ENCODE measurements around the gene RASSF10. TPM values are rescaled to one million over a fixed set of nuclear protein-coding genes. Genes with fewer than 3 reads are reported as not detected.

Gene RASSF10
- total RNA-seq, 4 donors from 2014 or later = 0.12 to 1.7 (median 0.19) TPM; not detected in 1

DNA sequence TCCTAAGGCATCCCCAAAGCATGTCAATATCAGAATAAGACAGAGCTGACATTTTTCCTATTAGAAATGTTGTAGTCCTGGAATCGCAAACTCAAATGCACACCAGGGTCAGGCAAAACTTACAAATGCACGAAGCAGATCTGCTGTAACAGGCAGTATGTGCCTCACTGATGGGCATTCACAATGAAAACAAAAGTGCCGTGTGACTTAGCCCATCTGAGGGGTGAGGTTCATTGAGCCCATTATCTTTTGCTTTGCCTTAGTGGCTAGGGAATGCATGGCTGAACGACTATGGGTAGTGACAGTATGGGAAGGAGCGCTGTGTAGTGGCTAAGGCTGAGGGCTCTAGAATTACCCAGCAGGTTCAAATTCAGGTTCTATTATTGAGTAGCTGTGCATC lies 43.1 kb upstream of the RASSF10 start:
- TF ChIP-seq, protein P1, sequence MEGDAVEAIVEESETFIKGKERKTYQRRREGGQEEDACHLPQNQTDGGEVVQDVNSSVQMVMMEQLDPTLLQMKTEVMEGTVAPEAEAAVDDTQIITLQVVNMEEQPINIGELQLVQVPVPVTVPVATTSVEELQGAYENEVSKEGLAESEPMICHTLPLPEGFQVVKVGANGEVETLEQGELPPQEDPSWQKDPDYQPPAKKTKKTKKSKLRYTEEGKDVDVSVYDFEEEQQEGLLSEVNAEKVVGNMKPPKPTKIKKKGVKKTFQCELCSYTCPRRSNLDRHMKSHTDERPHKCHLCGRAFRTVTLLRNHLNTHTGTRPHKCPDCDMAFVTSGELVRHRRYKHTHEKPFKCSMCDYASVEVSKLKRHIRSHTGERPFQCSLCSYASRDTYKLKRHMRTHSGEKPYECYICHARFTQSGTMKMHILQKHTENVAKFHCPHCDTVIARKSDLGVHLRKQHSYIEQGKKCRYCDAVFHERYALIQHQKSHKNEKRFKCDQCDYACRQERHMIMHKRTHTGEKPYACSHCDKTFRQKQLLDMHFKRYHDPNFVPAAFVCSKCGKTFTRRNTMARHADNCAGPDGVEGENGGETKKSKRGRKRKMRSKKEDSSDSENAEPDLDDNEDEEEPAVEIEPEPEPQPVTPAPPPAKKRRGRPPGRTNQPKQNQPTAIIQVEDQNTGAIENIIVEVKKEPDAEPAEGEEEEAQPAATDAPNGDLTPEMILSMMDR (IDR thresholded peaks at IDR 0.05) = no peak
- ATAC-seq (ENCODE audit: low FRiP score) (no peak), DNase-seq (ENCODE audit: low spot score) (no peak)

- no peak for ATAC-seq (ENCODE audit: low FRiP score)
- TF ChIP-seq, protein P1 (IDR thresholded peaks at IDR 0.05) = no peak
These were observed 41.0 kb upstream of the RASSF10 start for GRCh38 chr11:12968101-12968500.

DNA sequence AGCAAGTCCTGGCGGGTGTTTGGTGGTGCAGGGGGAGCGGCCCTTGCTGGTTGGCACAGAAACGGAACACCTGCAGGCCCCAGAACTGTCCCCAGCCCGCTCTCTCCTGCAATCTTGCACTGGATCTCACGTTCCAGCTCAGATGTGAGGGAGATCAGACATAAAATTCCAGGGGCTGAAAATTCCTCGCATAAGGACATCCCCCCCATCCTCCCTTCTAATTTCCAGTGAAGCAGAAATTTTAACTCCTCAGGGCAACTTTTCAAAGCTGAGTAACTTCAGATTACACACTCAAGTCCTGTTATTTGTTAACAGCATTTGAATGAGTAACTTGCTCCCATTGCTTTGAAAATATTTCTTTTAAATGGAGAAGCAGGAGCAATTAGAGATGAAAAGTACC lies 40.3 kb upstream of the RASSF10 start:
- TF ChIP-seq, protein P1 (IDR thresholded peaks at IDR 0.05) = no peak

More at GRCh38 chr11:12968101-12968500, 41.0 kb upstream of the RASSF10 start:
- no peak for DNase-seq (ENCODE audit: low spot score)

DNA sequence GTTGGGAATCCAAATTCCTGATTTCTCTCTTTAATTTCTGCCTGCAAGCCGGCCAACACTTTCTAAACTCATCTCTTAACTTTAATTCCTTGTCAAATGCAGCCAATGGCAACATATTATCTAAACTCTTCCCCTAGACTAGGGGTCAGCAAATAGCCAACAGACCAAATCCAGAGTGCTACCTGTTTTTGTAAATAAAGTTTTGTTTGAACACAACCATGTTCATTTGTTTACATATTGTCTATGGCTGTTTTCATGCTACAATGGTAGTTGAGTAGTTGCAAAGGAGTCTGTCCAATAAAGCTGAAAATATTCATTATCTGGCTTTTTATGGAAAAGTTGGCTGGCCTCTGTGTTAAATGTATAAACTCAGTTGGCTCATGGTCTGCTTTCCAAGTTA lies 37.2 kb upstream of the RASSF10 start:
- TF ChIP-seq, protein P1 (IDR thresholded peaks at IDR 0.05) = no peak
- ATAC-seq (ENCODE audit: low FRiP score) = no peak
- DNase-seq (ENCODE audit: low spot score) = no peak

More for the DNA sequence above, 40.3 kb upstream of the RASSF10 start:
- ATAC-seq (ENCODE audit: low FRiP score) (no peak), DNase-seq (ENCODE audit: low spot score) (no peak)

DNA sequence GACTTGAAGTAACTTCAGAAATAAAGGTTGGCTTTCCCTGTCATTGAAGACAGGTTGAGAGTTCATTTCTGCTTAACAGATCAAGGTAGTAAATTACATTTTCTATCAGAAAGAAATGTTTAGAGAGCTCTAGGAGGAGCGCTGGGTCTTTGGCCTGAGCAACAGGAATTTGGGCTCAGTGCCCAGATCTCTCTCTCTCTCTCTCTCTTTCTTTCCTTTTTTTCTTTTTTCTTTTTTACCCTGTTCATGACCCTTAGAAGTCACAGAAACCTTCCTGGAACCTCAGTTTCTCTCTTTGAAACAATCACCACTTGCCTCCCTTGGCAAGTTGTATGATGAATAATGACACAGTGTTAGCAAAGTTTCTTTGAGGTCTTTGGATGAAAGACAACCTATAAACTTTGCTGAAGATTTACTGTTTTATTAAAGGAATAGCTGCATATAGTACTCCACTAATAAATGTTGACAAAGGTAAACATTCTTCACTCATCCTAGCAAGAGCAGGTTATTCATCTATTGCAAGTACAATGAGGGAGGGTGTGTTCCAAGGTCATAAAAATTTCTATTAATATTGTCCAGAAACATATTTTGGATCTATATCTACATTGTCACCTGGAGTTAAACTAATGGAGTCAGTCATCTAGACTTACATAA lies 35.5 kb upstream of the RASSF10 start:
- ATAC-seq (ENCODE audit: low FRiP score) (no peak), DNase-seq (ENCODE audit: low spot score) (no peak)
- TF ChIP-seq, protein P1 (IDR thresholded peaks at IDR 0.05) = no peak

DNA sequence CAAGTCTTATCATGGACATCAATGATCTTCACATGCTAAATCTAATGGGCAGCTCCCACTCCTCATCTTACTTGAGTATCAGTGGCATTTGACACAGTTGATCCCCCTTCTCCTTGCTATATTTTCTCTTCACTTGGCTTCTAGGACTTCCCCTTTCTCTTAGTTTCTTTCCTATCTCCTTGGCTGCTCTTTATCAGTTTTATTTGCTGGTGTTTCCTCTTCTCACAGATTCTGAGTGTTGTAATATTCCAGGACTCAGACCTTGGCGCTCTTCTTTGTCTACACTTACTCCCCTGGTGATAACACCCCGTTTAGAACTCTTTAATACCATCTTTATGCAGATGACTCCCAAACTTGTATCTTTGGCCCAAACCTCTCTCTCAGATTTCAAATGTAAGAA lies 33.9 kb upstream of the RASSF10 start:
- ATAC-seq (ENCODE audit: low FRiP score) = no peak
- TF ChIP-seq, protein P1 (IDR thresholded peaks at IDR 0.05) = no peak

More for the DNA sequence above, 33.9 kb upstream of the RASSF10 start:
- no peak for DNase-seq (ENCODE audit: low spot score)
